Endothelial cell of umbilical vein (primary cell): ENCODE data around the gene VWA8. TPM values are rescaled to one million over a fixed set of nuclear protein-coding genes. Genes with fewer than 3 reads are reported as not detected.

ENCODE experiments used
- BruUV-seq: library from RNA; stranded (reverse); fragments of 400-500 nt; replicated peaks from 2 replicates; lab custom pipeline; 2021; lab: Mats Ljungman, UMichigan
- CTCF ChIA-PET: fragments of 300-600, 350-600 bp; sonication (Branson Sonifier 250); formaldehyde crosslinking; loops from one replicate; lab custom pipeline; 2021; ENCODE audit warnings: antibody characterized with exemption, inconsistent platforms; lab: Charles Lee
- POLR2A ChIA-PET: fragments of 300-600, 350-600 bp; sonication (Branson Sonifier 250); formaldehyde crosslinking; loops from one replicate; lab custom pipeline; 2021; ENCODE audit warnings: antibody characterized with exemption, inconsistent platforms; lab: Charles Lee
- DNase-seq: peaks from one replicate; pipeline ENCODE4 v3.0.0-alpha.2; 2011; ENCODE audit warnings: low read depth, low spot score
- FAIRE-seq: peaks from 2 replicates; lab custom pipeline; 2011; peaks lifted over from hg19 to GRCh38; lab: Jason Lieb, UNC
- H2AFZ ChIP-seq: 2 replicates; pipeline ENCODE4 v1.6.0; 2012; ENCODE audit warnings: low read depth, low read length, control low read depth, inconsistent platforms
- H3K27ac ChIP-seq: 2 replicates; pipeline ENCODE4 v1.5.1; 2011; ENCODE audit warnings: low read depth, mild to moderate bottlenecking, control low read depth, low read length, moderate library complexity; ENCODE audit not compliant: insufficient read depth
- H3K27me3 ChIP-seq, 2 experiments: 2 replicates each; pipeline versions ENCODE4 v1.6.0 to v1.6.1; 2011; ENCODE audit warnings: low read length in 2 of 2, mixed read lengths in 1 of 2; ENCODE audit not compliant: control insufficient read depth in 2 of 2, insufficient read depth in 2 of 2
- H3K36me3 ChIP-seq, 2 experiments: 2 replicates in 1 of 2; 3 replicates in 1 of 2; pipeline ENCODE4 v1.5.1; 2011; ENCODE audit warnings: low read length in 2 of 2, mild to moderate bottlenecking in 1 of 2, moderate library complexity in 1 of 2; ENCODE audit not compliant: control insufficient read depth in 2 of 2, insufficient read depth in 2 of 2; ENCODE audit errors: extremely low read depth in 1 of 2
- H3K4me1 ChIP-seq: 3 replicates; pipeline ENCODE4 v1.5.1; 2011; ENCODE audit warnings: mild to moderate bottlenecking, low read length; ENCODE audit not compliant: control insufficient read depth, insufficient read depth; ENCODE audit errors: extremely low read depth
- H3K4me2 ChIP-seq: 2 replicates; pipeline ENCODE4 v1.6.1; 2011; ENCODE audit warnings: low read length, control low read depth, mixed read lengths; ENCODE audit not compliant: insufficient read depth
- H3K4me3 ChIP-seq, 3 experiments: fragments of 200-600 bp in 1 of 3; sonication (generic), shearing (Covaris generic) in 1 of 3; replicated peaks in 1 of 3; 2 replicates each; pipeline ENCODE4 v1.5.1; 2011 to 2016; ENCODE audit warnings: control low read depth in 3 of 3, low read length in 3 of 3, mild to moderate bottlenecking in 2 of 3, inconsistent platforms in 1 of 3, low read depth in 1 of 3, moderate library complexity in 1 of 3; ENCODE audit not compliant: insufficient read depth in 1 of 3
- H3K79me2 ChIP-seq: 2 replicates; pipeline ENCODE4 v1.6.0; 2012; ENCODE audit warnings: low read length, inconsistent platforms; ENCODE audit not compliant: control insufficient read depth, insufficient read depth
- H3K9ac ChIP-seq: replicated peaks from 2 replicates; pipeline ENCODE3; 2011; ENCODE audit warnings: low read length, control low read depth; ENCODE audit not compliant: insufficient read depth; ENCODE audit errors: extremely low read depth
- H3K9me1 ChIP-seq: replicated peaks from 3 replicates; pipeline ENCODE4 v1.6.0; 2011; ENCODE audit warnings: mild to moderate bottlenecking, low read length; ENCODE audit not compliant: control insufficient read depth, insufficient read depth; ENCODE audit errors: extremely low read depth
- H3K9me3 ChIP-seq: replicated peaks from 2 replicates; pipeline ENCODE4 v1.5.1; 2012; ENCODE audit warnings: low read length, inconsistent platforms; ENCODE audit not compliant: control insufficient read depth, insufficient read depth
- H4K20me1 ChIP-seq: replicated peaks from 2 replicates; pipeline ENCODE3; 2011; ENCODE audit warnings: mild to moderate bottlenecking, low read length; ENCODE audit not compliant: control insufficient read depth, insufficient read depth; ENCODE audit errors: extremely low read depth
- POLR2AphosphoS5 ChIP-seq: IDR thresholded peaks from 2 replicates; pipeline ENCODE4 v1.6.1; 2012; ENCODE audit warnings: low read depth, mild to moderate bottlenecking, control low read depth, low read length, moderate library complexity; ENCODE audit not compliant: insufficient read depth
- dilution Hi-C: fragments of 300-500 bp; cut with MboI; formaldehyde crosslinking; loops from one replicate; pipeline ENCODE4 v1.15.0; 2019; ENCODE audit warnings: low sequenced_read_pairs; ENCODE audit not compliant: extremely low pct_ligation_motif_present
- intact Hi-C: fragments of 100-400 bp; cut with micrococcal nuclease; formaldehyde crosslinking; loops from one replicate; pipeline ENCODE4 v1.10.0; 2022
- polyA plus RNA-seq, 4 experiments: library from polyadenylated mRNA; depleted of rRNA in 3 of 4; stranded (reverse) in 3 of 4; unstranded in 1 of 4; fragments of >200 nt; gene quantifications; 2 replicates each; pipeline versions ENCODE4 v1.2.1 to v1.2.3, GENCODE V29; 2011 to 2012; ENCODE audit warnings: missing spikeins in 1 of 4
- total RNA-seq: library from RNA; stranded (reverse); gene quantifications from 2 replicates; pipeline ENCODE4 v1.2.3, GENCODE V29; 2021
- TF ChIP-seq, protein P1 (sequence below), 2 donors: IDR thresholded peaks; 1 replicate in 1 of 2; 2 replicates in 1 of 2; pipeline ENCODE4 v1.5.1; 2011; ENCODE audit warnings: low read length in 2 of 2, mild to moderate bottlenecking in 2 of 2, moderate library complexity in 2 of 2, control low read depth in 1 of 2, inconsistent platforms in 1 of 2, low read depth in 1 of 2; ENCODE audit not compliant: insufficient read depth in 1 of 2; ENCODE audit errors: extremely low read depth in 1 of 2

Gene VWA8
- total and polyA plus RNA-seq, 2 donors (not counting 3 experiments of a cell fraction or from before 2014, with no cell fraction given): 2.9 to 11.3 TPM

DNA sequence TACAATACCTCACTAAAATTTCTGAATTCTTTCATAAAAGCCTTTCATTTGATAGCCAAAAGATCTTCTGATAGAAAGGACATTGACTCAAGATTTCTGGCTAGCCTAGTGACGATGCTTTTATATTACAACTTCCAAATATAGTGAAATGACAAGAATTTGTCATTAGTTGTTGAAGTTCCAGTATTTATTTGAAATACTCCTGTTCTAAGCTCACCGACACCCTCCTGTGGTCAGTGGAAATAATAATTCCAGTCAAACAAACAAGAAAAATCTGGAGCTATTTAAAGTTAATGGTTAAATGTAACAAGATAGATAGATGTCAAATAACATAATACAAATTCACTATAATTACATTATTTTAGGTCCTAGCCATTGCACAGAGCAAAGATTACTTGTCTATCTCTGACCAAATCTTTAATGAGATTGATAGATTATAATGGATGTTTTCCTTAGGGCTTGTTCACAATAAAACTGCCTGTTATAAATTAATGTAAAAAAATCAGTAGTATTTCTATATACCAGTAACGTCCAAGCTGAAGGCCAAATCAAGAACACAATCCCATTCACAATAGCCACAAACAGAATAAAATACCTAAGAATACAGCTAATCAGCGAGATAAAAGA lies 308.1 kb downstream of the VWA8 start:
- Histone ChIP-seq H3K27ac (peak overlapping the region; percentile 43), H3K9me3 (no peaks in the 10 kb centered on the region), H3K79me2 (no peaks in the 10 kb centered on the region), H3K4me3 (no peak overlapping the region), H3K36me3 (no peaks in the 10 kb centered on the region), H3K9ac (peak overlapping the region; percentile 29), H3K9me1 (no peaks in the 10 kb centered on the region), H4K20me1 (no peaks in the 10 kb centered on the region), H2AFZ (no peak overlapping the region), H3K4me1 (peaks cover 27% of the 10 kb centered on the region), H3K27me3 (no peaks in the 10 kb centered on the region), H3K4me2 (no peak overlapping the region)
- no TSS peak for BruUV-seq
- intact Hi-C loops (loop anchor here (1.0 kb wide), 7 partner anchors 57 to 578 kb away; partner anchors contain the start of gene RGCC), dilution Hi-C loops (loop anchor here (25.0 kb wide), 1 partner anchor 459 kb away; no protein-coding TSS in a partner anchor)
- CTCF ChIA-PET: interaction anchor here (0.6 to 3.1 kb wide), 81 partner anchors 8 to 578 kb away, joined by 3 to 97 read pairs (median 4); partner anchors contain the start of gene RGCC
- DNase-seq (peak; percentile 88), FAIRE-seq (no peak)
- TF ChIP-seq, protein P1, sequence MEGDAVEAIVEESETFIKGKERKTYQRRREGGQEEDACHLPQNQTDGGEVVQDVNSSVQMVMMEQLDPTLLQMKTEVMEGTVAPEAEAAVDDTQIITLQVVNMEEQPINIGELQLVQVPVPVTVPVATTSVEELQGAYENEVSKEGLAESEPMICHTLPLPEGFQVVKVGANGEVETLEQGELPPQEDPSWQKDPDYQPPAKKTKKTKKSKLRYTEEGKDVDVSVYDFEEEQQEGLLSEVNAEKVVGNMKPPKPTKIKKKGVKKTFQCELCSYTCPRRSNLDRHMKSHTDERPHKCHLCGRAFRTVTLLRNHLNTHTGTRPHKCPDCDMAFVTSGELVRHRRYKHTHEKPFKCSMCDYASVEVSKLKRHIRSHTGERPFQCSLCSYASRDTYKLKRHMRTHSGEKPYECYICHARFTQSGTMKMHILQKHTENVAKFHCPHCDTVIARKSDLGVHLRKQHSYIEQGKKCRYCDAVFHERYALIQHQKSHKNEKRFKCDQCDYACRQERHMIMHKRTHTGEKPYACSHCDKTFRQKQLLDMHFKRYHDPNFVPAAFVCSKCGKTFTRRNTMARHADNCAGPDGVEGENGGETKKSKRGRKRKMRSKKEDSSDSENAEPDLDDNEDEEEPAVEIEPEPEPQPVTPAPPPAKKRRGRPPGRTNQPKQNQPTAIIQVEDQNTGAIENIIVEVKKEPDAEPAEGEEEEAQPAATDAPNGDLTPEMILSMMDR (IDR thresholded peaks at IDR 0.05; ENCODE audit: extremely low read depth in 1 of 2, insufficient read depth in 1 of 2, low read depth in 1 of 2, low read length in 2 of 2): peak; percentile 12 to 44
- TF ChIP-seq POLR2AphosphoS5: no peak
- POLR2A ChIA-PET: interaction anchor here (0.6 to 1.3 kb wide), 5 partner anchors 15 to 218 kb away, joined by 3 to 5 read pairs (median 4); no protein-coding TSS in a partner anchor
